MCF 10A (cell line): ENCODE results near the gene CD151. TPM values are rescaled to one million over a fixed set of nuclear protein-coding genes. Genes with fewer than 3 reads are reported as not detected.
A peak's percentile ranks its signal among the peaks of the same experiment; 100 is the strongest.

Source experiments
- BruUV-seq: library from RNA; stranded (reverse); fragments of 400-500 nt; replicated peaks from 2 replicates; lab custom pipeline; 2021; lab: Mats Ljungman, UMichigan
- CTCF ChIA-PET: fragments of 300-600 bp; sonication (Branson Sonifier 250); formaldehyde crosslinking; extraction: SDS; loops from one replicate; lab custom pipeline; 2021; ENCODE audit warnings: antibody characterized with exemption, inconsistent platforms; lab: Yijun Ruan, JAX
- POLR2A ChIA-PET: fragments of 300-600, 350-650 bp; sonication (Branson Sonifier 250); formaldehyde crosslinking; extraction: SDS; loops from one replicate; lab custom pipeline; 2020; ENCODE audit warnings: antibody characterized with exemption, inconsistent platforms; lab: Yijun Ruan, JAX
- DNase-seq: peaks from one replicate; pipeline ENCODE4 v3.0.0-alpha.2; 2018; ENCODE audit not compliant: unreplicated experiment
- H3K27ac Mint-ChIP-seq: one replicate; pipeline ENCODE4 v1.8.0; 2022; ENCODE audit warnings: mild to moderate bottlenecking, low read depth, mixed read lengths; ENCODE audit not compliant: unreplicated experiment
- H3K27me3 Mint-ChIP-seq: one replicate; pipeline ENCODE4 v1.8.0; 2022; ENCODE audit warnings: mixed read lengths; ENCODE audit not compliant: insufficient read depth, unreplicated experiment
- H3K36me3 Mint-ChIP-seq: one replicate; pipeline ENCODE4 v1.8.0; 2022; ENCODE audit warnings: mild to moderate bottlenecking, moderate library complexity, mixed read lengths; ENCODE audit not compliant: insufficient read depth, unreplicated experiment
- H3K4me1 Mint-ChIP-seq: one replicate; pipeline ENCODE4 v1.8.0; 2022; ENCODE audit warnings: mixed read lengths; ENCODE audit not compliant: insufficient read depth, unreplicated experiment
- H3K4me3 Mint-ChIP-seq: one replicate; pipeline ENCODE4 v1.8.0; 2022; ENCODE audit warnings: mild to moderate bottlenecking, moderate library complexity, mixed read lengths; ENCODE audit not compliant: unreplicated experiment
- H3K9me3 Mint-ChIP-seq: one replicate; pipeline ENCODE4 v1.8.0; 2022; ENCODE audit warnings: mixed read lengths; ENCODE audit not compliant: unreplicated experiment
- intact Hi-C: fragments of 100-400 bp; cut with micrococcal nuclease; formaldehyde crosslinking; loops from 2 replicates; pipeline ENCODE4 v1.14.1; 2022
- total RNA-seq: library from RNA; stranded (reverse); gene quantifications from 2 replicates; pipeline ENCODE4 v1.2.3, GENCODE V29; 2022
- TF ChIP-seq, protein P1 (sequence below): fragments of 200-600 bp; IDR thresholded peaks from one replicate; pipeline ENCODE4 v1.8.0; 2022; ENCODE audit warnings: antibody characterized with exemption, mild to moderate bottlenecking; ENCODE audit not compliant: unreplicated experiment

Gene CD151
- total RNA-seq, 1 experiment from 2014 or later: 412 TPM

DNA sequence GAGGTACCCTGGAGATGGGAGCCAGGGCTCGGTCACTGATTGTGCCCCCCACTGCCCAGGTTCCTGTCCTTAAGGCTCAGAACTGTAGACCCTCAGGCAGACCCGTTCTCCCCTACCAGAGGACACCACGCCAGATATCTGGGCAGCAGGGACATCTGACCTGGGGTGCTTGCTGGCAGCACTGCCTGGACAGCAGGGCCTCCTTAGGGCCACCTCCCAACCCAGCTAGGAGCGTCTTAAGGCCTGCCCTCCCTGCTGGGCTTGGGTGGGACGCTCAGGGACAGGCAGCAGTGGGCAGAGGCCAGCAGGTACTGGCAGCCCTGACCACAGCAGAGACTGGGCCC is 6.5 kb downstream of the CD151 start:
- DNase-seq: no peak
- intact Hi-C loops: no loop called here
- ChIA-PET POLR2A (interaction anchor here (0.6 to 11.4 kb wide), 6 partner anchors 14 to 103 kb away, joined by 3 to 274 read pairs (median 5); partner anchors contain the start of genes PNPLA2 and RPLP2), CTCF (interaction anchor here (0.7 to 1.3 kb wide), 2 partner anchors 64 to 134 kb away, joined by 3 to 4 read pairs; no protein-coding TSS in a partner anchor)
- TF ChIP-seq, protein P1, sequence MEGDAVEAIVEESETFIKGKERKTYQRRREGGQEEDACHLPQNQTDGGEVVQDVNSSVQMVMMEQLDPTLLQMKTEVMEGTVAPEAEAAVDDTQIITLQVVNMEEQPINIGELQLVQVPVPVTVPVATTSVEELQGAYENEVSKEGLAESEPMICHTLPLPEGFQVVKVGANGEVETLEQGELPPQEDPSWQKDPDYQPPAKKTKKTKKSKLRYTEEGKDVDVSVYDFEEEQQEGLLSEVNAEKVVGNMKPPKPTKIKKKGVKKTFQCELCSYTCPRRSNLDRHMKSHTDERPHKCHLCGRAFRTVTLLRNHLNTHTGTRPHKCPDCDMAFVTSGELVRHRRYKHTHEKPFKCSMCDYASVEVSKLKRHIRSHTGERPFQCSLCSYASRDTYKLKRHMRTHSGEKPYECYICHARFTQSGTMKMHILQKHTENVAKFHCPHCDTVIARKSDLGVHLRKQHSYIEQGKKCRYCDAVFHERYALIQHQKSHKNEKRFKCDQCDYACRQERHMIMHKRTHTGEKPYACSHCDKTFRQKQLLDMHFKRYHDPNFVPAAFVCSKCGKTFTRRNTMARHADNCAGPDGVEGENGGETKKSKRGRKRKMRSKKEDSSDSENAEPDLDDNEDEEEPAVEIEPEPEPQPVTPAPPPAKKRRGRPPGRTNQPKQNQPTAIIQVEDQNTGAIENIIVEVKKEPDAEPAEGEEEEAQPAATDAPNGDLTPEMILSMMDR: no peak
- Mint-ChIP-seq H3K27ac (peak overlapping the region; percentile 63), H3K4me1 (peaks cover 18% of the 10 kb centered on the region), H3K9me3 (no peaks in the 10 kb centered on the region), H3K36me3 (peaks cover 84% of the 10 kb centered on the region), H3K27me3 (no peaks in the 10 kb centered on the region), H3K4me3 (peak overlapping the region; percentile 41)
- BruUV-seq: no TSS peak

DNA sequence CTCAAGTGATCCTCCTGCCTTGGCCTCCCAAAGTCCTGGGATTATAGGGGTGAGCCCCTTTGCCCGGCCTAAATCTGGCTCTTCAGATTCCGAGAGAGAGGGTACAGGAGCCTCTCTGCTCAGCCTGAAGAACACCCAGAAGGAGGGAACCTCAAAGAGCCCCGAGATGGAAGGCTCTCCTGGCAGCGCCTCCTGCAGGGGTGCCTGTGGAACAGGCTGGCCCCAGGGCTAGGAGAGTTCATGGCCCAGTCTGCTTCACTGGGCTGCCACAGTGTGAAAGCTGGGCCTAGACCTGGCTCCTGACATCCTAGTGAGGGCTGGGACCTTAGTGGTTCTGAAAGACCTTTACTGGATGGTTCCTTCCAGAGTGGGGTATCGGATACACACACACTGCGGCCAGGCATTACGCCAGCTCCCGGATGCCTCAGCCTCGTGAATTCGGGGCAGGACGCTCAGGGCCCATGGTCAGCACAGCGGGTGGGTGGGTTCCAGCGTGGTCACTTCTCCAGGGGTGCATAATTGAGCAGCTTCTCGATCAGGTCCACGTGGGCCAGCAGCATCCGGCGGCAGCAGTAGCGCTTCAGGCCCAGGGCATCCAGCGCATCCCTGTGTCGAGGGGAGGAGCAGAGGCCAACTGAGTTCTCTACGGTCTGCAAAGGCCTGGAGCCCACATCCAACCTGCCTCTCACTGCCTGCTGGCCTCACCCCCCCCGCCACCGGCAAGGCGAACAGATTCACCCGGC is 7.3 kb downstream of the CD151 start:
- intact Hi-C loops: loop anchor here (5.0 kb wide), 1 partner anchor 33 kb away; the partner anchor contains the start of genes PIDD1 and RPLP2
- Mint-ChIP-seq H3K9me3 (no peaks in the 10 kb centered on the region), H3K36me3 (peaks cover 76% of the 10 kb centered on the region), H3K4me3 (peak overlapping the region; percentile 87), H3K27ac (no peak overlapping the region), H3K27me3 (no peaks in the 10 kb centered on the region), H3K4me1 (peaks cover 21% of the 10 kb centered on the region)
- no peak for DNase-seq
- TF ChIP-seq, protein P1: peak; percentile 20
- no TSS peak for BruUV-seq
- ChIA-PET CTCF (interaction anchor here (0.6 to 1.4 kb wide), 5 partner anchors 17 to 469 kb away, joined by 3 to 4 read pairs (median 3); partner anchors contain the start of gene TOLLIP), POLR2A (interaction anchor here (0.9 to 11.4 kb wide), 7 partner anchors 15 to 325 kb away, joined by 3 to 274 read pairs (median 10); partner anchors contain the start of genes PNPLA2 and RPLP2)

DNA sequence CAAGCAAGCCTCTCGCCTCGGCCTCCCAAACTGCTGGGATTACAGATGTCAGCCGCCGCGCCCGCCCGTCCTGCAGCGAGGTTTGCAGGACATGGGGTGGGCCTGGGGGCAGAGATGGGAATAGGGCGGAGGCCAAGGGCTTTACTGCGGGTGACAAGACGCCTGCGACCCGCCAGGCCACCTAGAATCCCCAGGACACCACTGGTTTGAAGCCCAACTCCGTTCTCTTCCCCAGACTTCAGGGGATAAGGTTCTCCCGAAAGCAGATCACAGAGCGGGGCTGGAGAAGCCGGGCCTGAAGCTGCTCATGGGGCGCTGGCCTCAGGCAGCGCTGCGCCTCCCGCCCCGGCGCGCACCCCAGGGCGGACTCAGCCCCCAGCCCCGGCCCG is 9.2 kb downstream of the CD151 start:
- intact Hi-C loops: loop anchor here (5.0 kb wide), 1 partner anchor 35 kb away; the partner anchor contains the start of genes PIDD1 and RPLP2
- peak overlapping the region; percentile 90 for H3K27ac Mint-ChIP-seq
- no peaks in the 10 kb centered on the region for H3K9me3 Mint-ChIP-seq
- H3K27me3 Mint-ChIP-seq: no peaks in the 10 kb centered on the region
- peaks cover 31% of the 10 kb centered on the region for H3K4me1 Mint-ChIP-seq
- ChIA-PET CTCF (no interaction called here), POLR2A (interaction anchor here (0.6 to 7.2 kb wide), 9 partner anchors 8 to 457 kb away, joined by 3 to 141 read pairs (median 10); partner anchors contain the start of genes CD151, PNPLA2 and RPLP2)
- TF ChIP-seq, protein P1: no peak
- peak overlapping the region; percentile 87 for H3K4me3 Mint-ChIP-seq
- H3K36me3 Mint-ChIP-seq: peaks cover 59% of the 10 kb centered on the region
- no peak for DNase-seq
- BruUV-seq: TSS peak; percentile 79
